Motor neuron (in vitro differentiated cells): ENCODE results near the gene IFNA2. TPM values are rescaled to one million over a fixed set of nuclear protein-coding genes. Genes with fewer than 3 reads are reported as not detected.
"Not testable (repeated sequence)": the region's sequence is repeated elsewhere in the genome, so short reads cannot be mapped to it uniquely, and the experiment has no call there.

ENCODE experiments used
- ATAC-seq, 8 experiments: fragments of 200-7000 bp; cut with Tn5 transposase; replicated peaks in 6 of 8; 2 replicates each; pipeline ENCODE4 v1.8.0; 2021; ENCODE audit warnings: mild to moderate bottlenecking in 8 of 8, moderate library complexity in 8 of 8
- H3K27ac ChIP-seq, 2 donors: fragments of 250-450 bp; sonication (Bioruptor Pico); 2 replicates each; pipeline ENCODE4 v1.9.0; 2021; ENCODE audit warnings: antibody characterized with exemption in 2 of 2, mild to moderate bottlenecking in 2 of 2, moderate library complexity in 1 of 2
- H3K4me1 ChIP-seq, 2 donors: fragments of 250-450 bp; sonication (Bioruptor Pico); replicated peaks in 1 of 2; 2 replicates each; pipeline ENCODE4 v1.6.1; 2021; ENCODE audit warnings: antibody characterized with exemption in 2 of 2, mild to moderate bottlenecking in 2 of 2, moderate library complexity in 1 of 2
- H3K4me3 ChIP-seq, 5 donors: fragments of 250-450 bp; sonication (Bioruptor Pico); 2 replicates each; pipeline ENCODE4 v1.9.0; 2021; ENCODE audit warnings: antibody characterized with exemption in 5 of 5, mild to moderate bottlenecking in 5 of 5, moderate library complexity in 4 of 5
- WGBS, 10 experiments: fragments of 450-650 bp; shearing (Covaris generic); methylation state at CpG; one replicate each; pipeline ENCODE4 v1.0.0; 2022; 5-methylcytosine and 5-hydroxymethylcytosine counted together
- in situ Hi-C, 9 experiments: fragments of 400-800 bp; cut with MboI; loops; one replicate each; pipeline ENCODE4 v1.15.0; 2021; ENCODE audit warnings: low sequenced_read_pairs in 9 of 9, low pct_unique_long_range_greater_than_20kb in 2 of 9; ENCODE audit not compliant: unreplicated experiment in 9 of 9
- total RNA-seq, 8 experiments: library from RNA; unstranded; fragments of 300-600 nt; gene quantifications; 2 replicates each; pipeline versions ENCODE4 v1.2.3 to v1.2.4, GENCODE V29; 2022

IFNA2 gene
- under 1 TPM in 1 of 8 experiments, not detected in 7; 0.33 TPM for total RNA-seq

GRCh38 chr9:21385131-21385670 lies at the start of gene IFNA2:
Gene IFNA2 (minus strand): TSS chr9:21385398. CDS start chr9:21385329, 69 bp downstream.
- ATAC-seq, result no peak
- in situ Hi-C loops, result no loop called here
- Histone ChIP-seq H3K4me1 (peaks cover 4 to 9% of the 10 kb centered on the region in 2 donors), H3K27ac (no peak within 1 kb of the TSS), H3K4me3 (no peak within 1 kb of the TSS)
- WGBS, 10 experiments, result 0 to 87% (median 60%) methylated on average over 1 of the region's 1 CpG; no CpG with 5 or more reads in 1 of the 10 experiments

GRCh38 chr9:21435015-21435383 lies 49.8 kb upstream of the IFNA2 start:
- 45 to 100% (median 79%) methylated on average over 1 to 7 of the region's 7 CpGs; no CpG with 5 or more reads in 3 of the 10 experiments for WGBS, 10 experiments
- H3K4me3 ChIP-seq, H3K27ac ChIP-seq, H3K4me1 ChIP-seq, in situ Hi-C loops: not testable (repeated sequence)
- peak in 2 of 8 experiments; percentile 23 to 38 for ATAC-seq

- 21 to 100% (median 68%) methylated on average over 1 to 8 of the region's 9 CpGs; no CpG with 5 or more reads in 2 of the 10 experiments for WGBS, 10 experiments
- ATAC-seq, result peak in 2 of 8 experiments; percentile 26 to 32
- no peak overlapping the region for H3K27ac ChIP-seq
- H3K4me1 ChIP-seq, result no peaks in the 10 kb centered on the region
- no peak overlapping the region for H3K4me3 ChIP-seq
- in situ Hi-C loops, result no loop called here
These were observed 49.2 kb upstream of the IFNA2 start for GRCh38 chr9:21434202-21435014.

- no peak overlapping the region for H3K27ac ChIP-seq
- no peak for ATAC-seq
- in situ Hi-C loops, result no loop called here
- H3K4me3 ChIP-seq, result no peak overlapping the region
- H3K4me1 ChIP-seq, result no peaks in the 10 kb centered on the region
- 83 to 100% (median 96%) methylated on average over 1 to 2 of the region's 2 CpGs; no CpG with 5 or more reads in 1 of the 10 experiments for WGBS, 10 experiments
These were observed 47.7 kb upstream of the IFNA2 start for GRCh38 chr9:21432672-21433425.

GRCh38 chr9:21429191-21429590 lies 44.0 kb upstream of the IFNA2 start:
- Histone ChIP-seq H3K4me1 (no peaks in the 10 kb centered on the region), H3K4me3 (no peak overlapping the region), H3K27ac (no peak overlapping the region)
- ATAC-seq, result no peak
- in situ Hi-C loops, result no loop called here
- WGBS, 10 experiments, result 13 to 83% (median 42%) methylated on average over 1 to 2 of the region's 2 CpGs; no CpG with 5 or more reads in 2 of the 10 experiments

GRCh38 chr9:21428235-21428634 lies 43.0 kb upstream of the IFNA2 start:
- no peaks in the 10 kb centered on the region for H3K4me1 ChIP-seq
- WGBS, 10 experiments, result 17 to 90% (median 60%) methylated on average over 1 of the region's 1 CpG; no CpG with 5 or more reads in 1 of the 10 experiments
- in situ Hi-C loops, result no loop called here
- no peak overlapping the region for H3K4me3 ChIP-seq
- no peak for ATAC-seq
- no peak overlapping the region for H3K27ac ChIP-seq

GRCh38 chr9:21415493-21416267 lies 30.5 kb upstream of the IFNA2 start:
- H3K4me1 ChIP-seq, result no peaks in the 10 kb centered on the region
- 75 to 100% (median 91%) methylated on average over 1 to 5 of the region's 5 CpGs; no CpG with 5 or more reads in 1 of the 10 experiments for WGBS, 10 experiments
- peak in 1 of 8 experiments; percentile 43 for ATAC-seq
- H3K4me3 ChIP-seq, result no peak overlapping the region
- in situ Hi-C loops, result loop anchor here in 1 of 9 experiments (25.0 kb wide), 1 partner anchor 103 kb away; the partner anchor contains the start of gene IFNA5
- H3K27ac ChIP-seq, result no peak overlapping the region

GRCh38 chr9:21414220-21414940 lies 29.2 kb upstream of the IFNA2 start:
- 80 to 100% (median 89%) methylated on average over 1 to 2 of the region's 2 CpGs; no CpG with 5 or more reads in 6 of the 10 experiments for WGBS, 10 experiments
- no peak for ATAC-seq
- in situ Hi-C loops, result loop anchor here in 1 of 9 experiments (25.0 kb wide), 1 partner anchor 102 kb away; the partner anchor contains the start of gene IFNA5
- H3K4me3 ChIP-seq, result no peak overlapping the region
- no peaks in the 10 kb centered on the region for H3K4me1 ChIP-seq
- H3K27ac ChIP-seq, result no peak overlapping the region

- Histone ChIP-seq H3K4me1 (no peaks in the 10 kb centered on the region), H3K4me3 (no peak overlapping the region), H3K27ac (no peak overlapping the region)
- 60 to 83% (median 79%) methylated on average over 1 to 3 of the region's 5 CpGs; no CpG with 5 or more reads in 5 of the 10 experiments for WGBS, 10 experiments
- in situ Hi-C loops, result loop anchor here in 1 of 9 experiments (25.0 kb wide), 1 partner anchor 101 kb away; the partner anchor contains the start of gene IFNA5
- ATAC-seq, result peak in 4 of 8 experiments; percentile 12 to 75 (median 59)
These were observed 28.4 kb upstream of the IFNA2 start for GRCh38 chr9:21413624-21414023.

- no peak for ATAC-seq
- 60 to 100% (median 94%) methylated on average over 1 to 4 of the region's 4 CpGs; no CpG with 5 or more reads in 4 of the 10 experiments for WGBS, 10 experiments
- Histone ChIP-seq H3K27ac (no peak overlapping the region), H3K4me1 (no peaks in the 10 kb centered on the region), H3K4me3 (no peak overlapping the region)
- in situ Hi-C loops, result loop anchor here in 1 of 9 experiments (25.0 kb wide), 1 partner anchor 101 kb away; the partner anchor contains the start of gene IFNA5
These were observed 28.0 kb upstream of the IFNA2 start for GRCh38 chr9:21413151-21413550.

GRCh38 chr9:21412107-21412506 lies 26.9 kb upstream of the IFNA2 start:
- in situ Hi-C loops, result loop anchor here in 1 of 9 experiments (25.0 kb wide), 1 partner anchor 100 kb away; the partner anchor contains the start of gene IFNA5
- Histone ChIP-seq H3K4me3 (no peak overlapping the region), H3K4me1 (no peaks in the 10 kb centered on the region), H3K27ac (no peak overlapping the region)
- ATAC-seq, result peak in 1 of 8 experiments; percentile 62
